ENCODE measurements around the gene FAF2. TPM values are rescaled to one million over a fixed set of nuclear protein-coding genes. Genes with fewer than 3 reads are reported as not detected.

FAF2 gene
- total RNA-seq, 1 experiment from 2014 or later, result 53.2 TPM

DNA sequence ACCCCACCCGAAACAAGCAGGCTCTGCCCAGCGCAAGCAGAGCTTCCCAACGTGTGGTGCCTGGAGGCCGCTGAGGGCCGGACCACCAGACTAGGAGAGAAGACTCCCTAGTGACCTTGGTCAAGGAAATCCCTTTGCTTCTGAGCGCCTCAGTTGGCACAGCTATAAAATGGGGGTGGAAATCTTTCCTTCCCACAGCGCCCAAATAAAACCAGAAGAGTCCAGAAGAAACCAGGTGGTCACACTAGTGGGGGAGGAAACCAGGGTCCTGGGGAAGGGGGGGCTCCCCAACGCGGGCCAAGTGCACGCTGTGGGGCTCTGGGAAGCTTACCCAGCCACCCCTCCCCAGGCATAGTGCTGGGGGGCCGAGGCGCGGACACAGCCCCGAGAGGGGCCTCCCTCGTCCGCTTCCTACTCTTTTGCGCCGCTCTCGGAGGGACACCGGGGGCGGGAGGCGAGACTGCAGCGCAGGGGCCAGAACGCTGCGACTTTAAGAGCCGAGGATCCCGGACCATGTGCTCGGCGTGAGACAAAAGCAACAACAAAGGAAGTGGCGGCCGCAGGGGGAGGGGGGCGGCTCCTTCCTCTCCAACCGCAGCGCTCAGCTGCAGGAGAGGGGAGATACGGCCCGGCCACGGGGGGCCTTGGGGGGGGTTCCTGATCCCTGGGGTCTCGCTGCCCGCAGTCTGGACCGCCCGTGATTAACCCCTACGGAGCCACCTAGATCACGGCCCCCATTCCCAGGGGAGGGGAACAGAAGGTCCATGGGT lies 88.1 kb downstream of the FAF2 start:
- Histone ChIP-seq H3K4me1 (ENCODE audit: insufficient read depth, low read length, poor library complexity, severe bottlenecking) (peaks cover 64% of the 10 kb centered on the region), H3K36me3 (ENCODE audit: insufficient read depth, low read length, poor library complexity, severe bottlenecking) (peaks cover 12% of the 10 kb centered on the region), H3K27ac (ENCODE audit: low read depth, low read length, poor library complexity, severe bottlenecking) (peak overlapping the region; percentile 98), H3K27me3 (replicated peaks; ENCODE audit: insufficient read depth, low read depth, low read length, poor library complexity) (no peaks in the 10 kb centered on the region), H3K9me3 (ENCODE audit: low read depth, low read length, poor library complexity, severe bottlenecking) (no peaks in the 10 kb centered on the region), H3K4me3 (ENCODE audit: low read depth, low read length, poor library complexity, severe bottlenecking) (peak overlapping the region; percentile 99)
- no peak for TF ChIP-seq EZH2 (IDR thresholded peaks at IDR 0.05; ENCODE audit: borderline replicate concordance, low read depth, low read length, poor library complexity, severe bottlenecking)
- TF ChIP-seq, protein P1, sequence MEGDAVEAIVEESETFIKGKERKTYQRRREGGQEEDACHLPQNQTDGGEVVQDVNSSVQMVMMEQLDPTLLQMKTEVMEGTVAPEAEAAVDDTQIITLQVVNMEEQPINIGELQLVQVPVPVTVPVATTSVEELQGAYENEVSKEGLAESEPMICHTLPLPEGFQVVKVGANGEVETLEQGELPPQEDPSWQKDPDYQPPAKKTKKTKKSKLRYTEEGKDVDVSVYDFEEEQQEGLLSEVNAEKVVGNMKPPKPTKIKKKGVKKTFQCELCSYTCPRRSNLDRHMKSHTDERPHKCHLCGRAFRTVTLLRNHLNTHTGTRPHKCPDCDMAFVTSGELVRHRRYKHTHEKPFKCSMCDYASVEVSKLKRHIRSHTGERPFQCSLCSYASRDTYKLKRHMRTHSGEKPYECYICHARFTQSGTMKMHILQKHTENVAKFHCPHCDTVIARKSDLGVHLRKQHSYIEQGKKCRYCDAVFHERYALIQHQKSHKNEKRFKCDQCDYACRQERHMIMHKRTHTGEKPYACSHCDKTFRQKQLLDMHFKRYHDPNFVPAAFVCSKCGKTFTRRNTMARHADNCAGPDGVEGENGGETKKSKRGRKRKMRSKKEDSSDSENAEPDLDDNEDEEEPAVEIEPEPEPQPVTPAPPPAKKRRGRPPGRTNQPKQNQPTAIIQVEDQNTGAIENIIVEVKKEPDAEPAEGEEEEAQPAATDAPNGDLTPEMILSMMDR (conservative IDR thresholded peaks at IDR 0.05; ENCODE audit: low read depth, low read length), result no peak
- ChIA-PET POLR2A (ENCODE audit: low non-redundant PET) (interaction anchor here (0.7 to 0.9 kb wide), 2 partner anchors 11 to 795 kb away, joined by 3 to 15 read pairs; no protein-coding TSS in a partner anchor), CTCF (no interaction called here)
- BruUV-seq (replicated peaks), result no TSS peak
- peak; percentile 83 for DNase-seq (ENCODE audit: low spot score)
- intact Hi-C loops (cut with micrococcal nuclease; ENCODE audit: unreplicated experiment), result loop anchor here (2.0 to 5.0 kb wide), 3 partner anchors 74 to 174 kb away; partner anchors contain the start of genes GPRIN1, HIGD2A, KIAA1191 and NOP16

DNA sequence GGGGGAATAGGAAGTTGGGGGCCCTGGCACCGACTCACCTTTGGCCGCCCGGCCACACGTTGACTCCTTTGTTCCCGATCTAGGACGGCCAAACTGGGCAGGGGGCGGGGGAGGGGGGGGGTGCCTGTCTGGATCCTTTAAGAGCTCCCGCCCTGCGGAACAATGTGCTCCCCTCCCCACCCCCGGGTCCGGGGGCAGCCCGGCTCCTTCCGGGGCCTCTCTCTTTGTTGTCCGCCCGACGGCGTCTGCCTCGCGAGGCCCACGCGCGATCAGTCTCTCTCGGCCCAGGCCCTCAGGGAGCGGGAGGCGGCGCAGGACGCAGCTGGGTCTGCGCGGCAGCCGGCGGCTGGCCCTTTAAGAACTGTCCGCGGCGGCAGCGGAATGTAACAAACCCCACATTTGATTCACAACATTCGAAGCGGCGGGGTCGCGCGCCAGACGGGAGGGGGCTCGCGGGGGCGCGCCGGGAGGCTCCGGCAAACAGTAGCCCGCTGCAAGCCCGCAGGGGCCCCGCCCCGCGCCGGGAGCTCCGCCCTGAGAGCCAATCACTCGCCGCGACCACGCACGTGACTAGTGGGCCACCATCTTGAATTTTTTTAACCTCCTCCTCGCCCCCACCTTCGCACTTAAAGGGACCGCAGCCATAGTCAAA lies 88.8 kb downstream of the FAF2 start, which contains the start of gene RNF44:
Gene RNF44, minus strand, starts transcription at position 501 of the 652 bp plus-strand sequence. CDS start 4,930 bp downstream, outside the sequence.
- CTCF ChIA-PET, result interaction anchor here (0.5 to 1.2 kb wide), 2 partner anchors 124 to 464 kb away, joined by 3 to 13 read pairs; no protein-coding TSS in a partner anchor
- H3K36me3 ChIP-seq (ENCODE audit: insufficient read depth, low read length, poor library complexity, severe bottlenecking), result peaks cover 4% of the 10 kb centered on the region
- TF ChIP-seq, protein P1 (conservative IDR thresholded peaks at IDR 0.05; ENCODE audit: low read depth, low read length), result no peak
- TF ChIP-seq EZH2 (IDR thresholded peaks at IDR 0.05; ENCODE audit: borderline replicate concordance, low read depth, low read length, poor library complexity, severe bottlenecking), result no peak
- H3K27me3 ChIP-seq (replicated peaks; ENCODE audit: insufficient read depth, low read depth, low read length, poor library complexity), result no peaks in the 10 kb centered on the region
- POLR2A ChIA-PET (ENCODE audit: low non-redundant PET), result interaction anchor here (0.5 to 1.0 kb wide), 8 partner anchors 10 to 795 kb away, joined by 3 to 15 read pairs (median 4); no protein-coding TSS in a partner anchor
- peak; percentile 96 for DNase-seq (ENCODE audit: low spot score)
- H3K9me3 ChIP-seq (ENCODE audit: low read depth, low read length, poor library complexity, severe bottlenecking), result no peaks in the 10 kb centered on the region
- peak within 1 kb of the TSS; percentile 98 for H3K27ac ChIP-seq (ENCODE audit: low read depth, low read length, poor library complexity, severe bottlenecking)
- intact Hi-C loops (cut with micrococcal nuclease; ENCODE audit: unreplicated experiment), result loop anchor here (2.0 to 5.0 kb wide), 3 partner anchors 74 to 175 kb away; partner anchors contain the start of genes GPRIN1, HIGD2A, KIAA1191 and NOP16
- no TSS peak for BruUV-seq (replicated peaks)
- H3K4me3 ChIP-seq (ENCODE audit: low read depth, low read length, poor library complexity, severe bottlenecking), result peak within 1 kb of the TSS; percentile 99
- H3K4me1 ChIP-seq (ENCODE audit: insufficient read depth, low read length, poor library complexity, severe bottlenecking), result peaks cover 64% of the 10 kb centered on the region

DNA sequence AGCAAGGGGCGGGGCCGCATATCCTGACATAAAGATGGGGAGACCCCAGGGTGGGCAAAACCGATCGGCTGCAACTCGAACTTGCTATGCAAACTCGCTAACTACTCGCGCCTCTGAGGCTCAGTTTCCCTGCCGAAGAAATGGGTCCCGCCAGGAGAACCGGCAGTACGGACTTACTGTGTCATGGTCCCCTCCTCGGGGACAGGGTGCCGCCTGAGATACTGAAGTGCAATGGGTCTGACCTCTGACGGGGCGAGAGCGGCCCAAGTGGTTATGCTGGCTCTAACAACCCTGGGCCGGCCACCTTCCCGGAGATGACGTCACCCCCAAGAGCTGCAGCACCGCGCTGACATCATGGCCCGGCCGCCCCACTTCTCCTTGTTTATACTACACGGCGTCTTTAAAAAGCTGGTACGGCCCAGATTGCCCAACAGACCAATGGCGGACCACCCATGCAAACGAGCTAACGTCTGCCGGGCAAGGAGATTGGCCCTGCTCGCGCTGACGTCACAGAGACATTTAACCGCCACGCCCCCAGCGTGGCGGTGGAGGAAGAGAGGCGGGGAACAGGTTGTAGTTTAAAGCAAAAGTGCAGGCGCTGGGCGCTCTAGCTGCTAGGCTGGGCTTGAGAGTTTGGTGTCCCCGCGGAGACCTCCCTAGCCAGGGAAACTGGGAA lies 89.5 kb downstream of the FAF2 start:
- H3K4me1 ChIP-seq (ENCODE audit: insufficient read depth, low read length, poor library complexity, severe bottlenecking), result peaks cover 63% of the 10 kb centered on the region
- POLR2A ChIA-PET (ENCODE audit: low non-redundant PET), result interaction anchor here (0.6 to 1.0 kb wide), 4 partner anchors 20 to 90 kb away, joined by 3 to 5 read pairs (median 4); no protein-coding TSS in a partner anchor
- BruUV-seq (replicated peaks), result no TSS peak

More for the DNA sequence above, 89.5 kb downstream of the FAF2 start:
- peak; percentile 98 for DNase-seq (ENCODE audit: low spot score)
- H3K4me3 ChIP-seq (ENCODE audit: low read depth, low read length, poor library complexity, severe bottlenecking), result peak overlapping the region; percentile 99
- H3K36me3 ChIP-seq (ENCODE audit: insufficient read depth, low read length, poor library complexity, severe bottlenecking), result peaks cover 2% of the 10 kb centered on the region
- intact Hi-C loops (cut with micrococcal nuclease; ENCODE audit: unreplicated experiment), result loop anchor here (2.0 to 5.0 kb wide), 3 partner anchors 73 to 175 kb away; partner anchors contain the start of genes GPRIN1, HIGD2A, KIAA1191 and NOP16
- CTCF ChIA-PET, result interaction anchor here (0.5 to 1.2 kb wide), 2 partner anchors 123 to 464 kb away, joined by 3 to 13 read pairs; no protein-coding TSS in a partner anchor
- no peaks in the 10 kb centered on the region for H3K27me3 ChIP-seq (replicated peaks; ENCODE audit: insufficient read depth, low read depth, low read length, poor library complexity)
- TF ChIP-seq, protein P1 (conservative IDR thresholded peaks at IDR 0.05; ENCODE audit: low read depth, low read length), result no peak
- TF ChIP-seq EZH2 (IDR thresholded peaks at IDR 0.05; ENCODE audit: borderline replicate concordance, low read depth, low read length, poor library complexity, severe bottlenecking), result no peak
- no peaks in the 10 kb centered on the region for H3K9me3 ChIP-seq (ENCODE audit: low read depth, low read length, poor library complexity, severe bottlenecking)
- H3K27ac ChIP-seq (ENCODE audit: low read depth, low read length, poor library complexity, severe bottlenecking), result peak overlapping the region; percentile 98

Data from A673 (cell line).